22Rv1 (cell line): ENCODE data around the gene MSI2.

Experiments used
- CTCF ChIP-seq: fragments of 450-650 bp; IDR thresholded peaks from 2 replicates; pipeline ENCODE4 v1.5.1; 2017; ENCODE audit warnings: mild to moderate bottlenecking
- ZFX ChIP-seq: fragments of 450-650 bp; IDR thresholded peaks from 2 replicates; pipeline ENCODE4 v1.6.1; 2017; ENCODE audit warnings: antibody characterized with exemption, borderline replicate concordance

- no peak for TF ChIP-seq CTCF
- TF ChIP-seq ZFX: no peak
Observed at GRCh38 chr17:57715981-57716380, 459.7 kb downstream of the MSI2 start.
